Stimulated activated naive CD4-positive, alpha-beta T cell (primary cell): ENCODE measurements around the gene TXNRD1.
"Not testable (repeated sequence)": the region's sequence is repeated elsewhere in the genome, so short reads cannot be mapped to it uniquely, and the experiment has no call there.

ENCODE experiments used
- DNase-seq, 6 experiments: peaks; one replicate each; lab custom pipeline; 2025; lab: John Stamatoyannopoulos, UW

Gene TXNRD1

GRCh38 chr12:104304261-104305009 is 88.9 kb downstream of the TXNRD1 start:
- DNase-seq, result peak in 1 of 6 experiments; percentile 19

GRCh38 chr12:104305349-104305748 is 89.8 kb downstream of the TXNRD1 start:
- no peak for DNase-seq

- DNase-seq, result no peak
These were observed 90.8 kb downstream of the TXNRD1 start for GRCh38 chr12:104306376-104306775.

- DNase-seq, result no peak
These were observed 91.5 kb downstream of the TXNRD1 start for GRCh38 chr12:104306943-104307654.

- no peak for DNase-seq
These were observed 92.0 kb downstream of the TXNRD1 start for GRCh38 chr12:104307655-104308000.

- DNase-seq, result no peak
These were observed 93.9 kb downstream of the TXNRD1 start for GRCh38 chr12:104309446-104309993.

- no peak for DNase-seq
These were observed 95.4 kb downstream of the TXNRD1 start for GRCh38 chr12:104310751-104311633.

GRCh38 chr12:104312202-104312601 is 96.6 kb downstream of the TXNRD1 start:
- no peak for DNase-seq

- no peak for DNase-seq
These were observed 97.1 kb downstream of the TXNRD1 start for GRCh38 chr12:104312654-104313053.

GRCh38 chr12:104313568-104314241 is 98.1 kb downstream of the TXNRD1 start:
- DNase-seq, result no peak

GRCh38 chr12:104314242-104314614 is 98.6 kb downstream of the TXNRD1 start:
- no peak for DNase-seq

- no peak for DNase-seq
These were observed 100.0 kb downstream of the TXNRD1 start for GRCh38 chr12:104315326-104316224.

- no peak for DNase-seq
These were observed 101.4 kb downstream of the TXNRD1 start for GRCh38 chr12:104316936-104317335.

- no peak for DNase-seq
These were observed 102.1 kb downstream of the TXNRD1 start for GRCh38 chr12:104317538-104318210.

- no peak for DNase-seq
These were observed 103.4 kb downstream of the TXNRD1 start for GRCh38 chr12:104319028-104319427.

- no peak for DNase-seq
These were observed 104.5 kb downstream of the TXNRD1 start for GRCh38 chr12:104319918-104320626.

- DNase-seq, result no peak
These were observed 105.0 kb downstream of the TXNRD1 start for GRCh38 chr12:104320627-104321024.

- DNase-seq, result no peak
These were observed 106.4 kb downstream of the TXNRD1 start for GRCh38 chr12:104321949-104322348.

GRCh38 chr12:104322533-104322932 is 107.0 kb downstream of the TXNRD1 start:
- not testable (repeated sequence) for DNase-seq
